SK-N-DZ (cell line): ENCODE measurements around the gene FGF21.
"Not testable (repeated sequence)": the region's sequence is repeated elsewhere in the genome, so short reads cannot be mapped to it uniquely, and the experiment has no call there.

Source experiments
- DNase-seq: peaks from one replicate; pipeline ENCODE4 v3.0.0-alpha.2; 2015; ENCODE audit warnings: low spot score

Gene FGF21

GRCh38 chr19:48751845-48752495, 3.4 kb upstream of the FGF21 start:
- no peak for DNase-seq

GRCh38 chr19:48752496-48753365, 2.6 kb upstream of the FGF21 start, which contains the start of gene FUT1:
FUT1 (minus strand) TSS chr19:48752641; CDS start chr19:48751281, 1,360 bp downstream.
- no peak for DNase-seq

DNA sequence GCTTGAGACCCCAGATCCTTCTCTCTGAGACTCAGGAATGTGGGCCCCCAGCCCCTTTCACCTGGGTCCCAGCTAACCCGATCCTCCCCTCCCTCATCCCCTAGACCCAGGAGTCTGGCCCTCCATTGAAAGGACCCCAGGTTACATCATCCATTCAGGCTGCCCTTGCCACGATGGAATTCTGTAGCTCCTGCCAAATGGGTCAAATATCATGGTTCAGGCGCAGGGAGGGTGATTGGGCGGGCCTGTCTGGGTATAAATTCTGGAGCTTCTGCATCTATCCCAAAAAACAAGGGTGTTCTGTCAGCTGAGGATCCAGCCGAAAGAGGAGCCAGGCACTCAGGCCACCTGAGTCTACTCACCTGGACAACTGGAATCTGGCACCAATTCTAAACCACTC, 463 bp downstream of the FGF21 start:
- no peak for DNase-seq

DNA sequence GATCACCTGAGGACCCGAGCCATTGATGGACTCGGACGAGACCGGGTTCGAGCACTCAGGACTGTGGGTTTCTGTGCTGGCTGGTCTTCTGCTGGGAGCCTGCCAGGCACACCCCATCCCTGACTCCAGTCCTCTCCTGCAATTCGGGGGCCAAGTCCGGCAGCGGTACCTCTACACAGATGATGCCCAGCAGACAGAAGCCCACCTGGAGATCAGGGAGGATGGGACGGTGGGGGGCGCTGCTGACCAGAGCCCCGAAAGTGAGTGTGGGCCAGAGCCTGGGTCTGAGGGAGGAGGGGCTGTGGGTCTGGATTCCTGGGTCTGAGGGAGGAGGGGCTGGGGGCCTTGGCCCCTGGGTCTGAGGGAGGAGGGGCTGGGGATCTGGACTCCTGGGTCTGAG, 888 bp downstream of the FGF21 start:
- DNase-seq: no peak

- DNase-seq: no peak
Measured at GRCh38 chr19:48756686-48757085, 1.4 kb downstream of the FGF21 start.

- DNase-seq: no peak
Measured at GRCh38 chr19:48757089-48757675, 1.9 kb downstream of the FGF21 start.

DNA sequence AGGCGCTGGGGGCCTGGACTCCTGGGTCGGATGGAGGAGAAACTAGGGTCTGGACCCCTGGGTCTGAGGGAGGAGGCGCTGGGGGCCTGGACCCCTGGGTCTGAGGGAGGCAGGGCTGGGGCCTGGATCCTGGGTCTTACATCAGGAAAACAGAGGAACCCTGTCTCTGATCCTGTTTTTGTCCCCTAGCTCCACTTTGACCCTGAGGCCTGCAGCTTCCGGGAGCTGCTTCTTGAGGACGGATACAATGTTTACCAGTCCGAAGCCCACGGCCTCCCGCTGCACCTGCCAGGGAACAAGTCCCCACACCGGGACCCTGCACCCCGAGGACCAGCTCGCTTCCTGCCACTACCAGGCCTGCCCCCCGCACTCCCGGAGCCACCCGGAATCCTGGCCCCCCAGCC, 2.4 kb downstream of the FGF21 start:
- no peak for DNase-seq

DNA sequence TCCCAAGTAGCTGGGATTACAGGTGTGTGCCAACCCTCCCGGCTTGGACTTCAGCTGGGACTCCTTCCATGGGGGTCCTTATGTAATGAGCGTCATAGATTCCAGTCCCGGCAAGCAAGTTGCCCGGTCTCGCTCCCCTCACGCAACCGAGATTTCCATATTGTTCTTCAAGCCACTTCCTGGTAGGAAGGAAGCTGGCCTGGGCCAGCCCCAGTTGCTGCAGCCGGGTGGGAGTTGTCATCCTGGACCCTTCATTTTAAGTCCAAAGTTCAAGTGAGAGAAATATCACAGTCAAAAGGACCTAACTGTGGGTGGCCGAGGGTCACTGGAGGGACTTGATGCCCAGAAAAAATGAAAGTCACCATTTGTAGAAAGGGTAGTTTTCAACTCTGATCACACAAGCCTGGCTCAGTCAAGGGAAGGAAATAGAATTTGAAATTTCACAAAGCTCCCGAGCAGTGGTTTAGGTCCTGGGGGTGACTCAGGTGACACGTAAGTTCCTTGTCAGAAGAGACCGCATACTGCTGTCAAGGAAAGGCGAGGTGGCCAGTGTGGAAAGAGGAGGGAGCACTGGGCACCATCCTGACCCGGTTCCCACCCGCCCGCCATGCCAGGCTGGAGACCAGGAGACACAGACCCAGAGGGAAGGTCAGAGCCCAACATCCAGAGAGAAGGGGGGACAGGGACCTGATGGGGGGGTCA, 5.3 kb downstream of the FGF21 start:
- DNase-seq: no peak

DNA sequence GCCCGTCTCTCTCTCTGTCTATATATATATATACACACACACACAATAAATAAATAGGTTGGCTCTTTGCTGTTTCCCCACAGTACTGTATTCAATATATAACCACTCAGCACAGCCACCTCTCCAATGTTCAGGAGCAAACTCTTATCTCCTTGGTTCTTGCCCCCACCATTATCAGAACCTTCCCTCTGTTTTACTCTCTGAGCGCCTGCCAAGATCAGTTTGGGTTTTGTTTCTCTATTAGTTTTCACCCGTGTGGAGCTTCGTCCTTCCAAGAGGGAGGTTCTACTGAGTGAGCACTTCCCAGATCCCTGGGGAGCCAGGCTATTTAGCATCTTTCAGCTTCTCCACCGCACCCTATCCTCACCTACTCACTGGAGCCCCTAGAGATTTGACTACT, 10.5 kb downstream of the FGF21 start:
- DNase-seq: not testable (repeated sequence)

DNA sequence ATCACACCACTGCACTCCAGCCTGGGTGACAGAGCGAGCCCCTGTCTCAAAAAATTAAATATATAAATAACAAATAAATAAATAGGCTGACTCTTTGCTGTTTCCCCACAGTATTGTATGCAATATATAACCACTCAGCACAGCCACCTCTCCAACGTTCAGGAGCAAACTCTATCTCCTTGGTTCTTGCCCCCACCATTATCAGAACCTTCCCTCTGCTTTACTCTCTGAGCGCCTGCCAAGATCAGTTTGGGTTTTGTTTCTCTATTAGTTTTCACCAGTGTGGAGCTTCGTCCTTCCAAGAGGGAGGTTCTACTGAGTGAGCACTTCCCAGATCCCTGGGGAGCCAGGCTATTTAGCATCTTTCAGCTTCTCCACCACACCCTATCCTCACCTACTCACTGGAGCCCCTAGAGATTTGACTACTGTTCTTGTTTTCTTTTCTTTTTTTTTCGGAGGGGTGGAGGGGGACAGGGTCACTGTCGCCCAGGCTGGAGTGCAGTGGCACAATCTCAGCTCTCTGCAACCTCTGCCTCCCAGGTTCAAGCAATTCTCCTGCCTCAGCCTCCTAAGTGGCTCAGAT, 12.9 kb downstream of the FGF21 start:
- DNase-seq: not testable (repeated sequence)

GRCh38 chr19:48768994-48769713, 13.8 kb downstream of the FGF21 start:
- DNase-seq: no peak

GRCh38 chr19:48770266-48770665, 14.9 kb downstream of the FGF21 start:
- no peak for DNase-seq

- no peak for DNase-seq
Measured at GRCh38 chr19:48770734-48771472, 15.6 kb downstream of the FGF21 start.

- no peak for DNase-seq
Measured at GRCh38 chr19:48772503-48772953, 17.2 kb downstream of the FGF21 start.

DNA sequence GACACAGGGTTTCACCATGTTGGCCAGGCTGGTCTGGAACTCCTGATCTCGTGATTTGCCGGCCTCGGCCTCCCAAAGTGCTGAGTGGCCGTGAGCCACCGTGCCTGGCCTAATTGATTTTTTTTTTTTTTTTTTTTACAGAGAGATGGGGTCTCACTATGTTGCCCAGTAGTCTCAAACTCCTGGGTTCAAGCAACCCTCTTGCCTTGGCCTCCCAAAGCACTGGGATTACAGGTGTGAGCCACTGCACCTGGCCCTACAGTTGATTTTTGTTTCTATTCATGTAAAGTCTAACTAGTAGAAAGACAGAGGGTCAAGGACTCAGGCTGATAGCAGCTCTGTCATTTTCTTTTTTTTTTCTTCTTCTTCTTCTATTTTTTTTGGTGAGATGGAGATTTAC, 21.8 kb downstream of the FGF21 start:
- DNase-seq: no peak

DNA sequence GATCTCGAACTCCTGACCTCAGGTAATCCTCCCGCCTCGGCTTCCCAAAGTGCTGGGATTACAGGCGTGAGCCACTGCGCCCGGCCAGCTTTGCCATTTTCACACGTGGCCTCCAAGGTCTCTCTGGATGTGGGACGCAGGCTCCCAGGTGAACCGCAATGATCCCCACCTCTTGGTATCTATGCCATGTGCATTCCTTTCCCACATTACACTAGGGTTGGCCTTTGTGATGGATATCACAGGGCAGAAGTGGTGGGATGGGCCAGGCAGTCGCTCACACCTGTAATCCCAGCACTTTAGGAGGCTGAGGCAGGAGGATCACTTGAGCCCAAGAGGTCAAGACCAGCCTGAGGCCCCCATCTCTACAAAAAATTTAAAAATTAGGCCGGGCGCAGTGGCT, 22.4 kb downstream of the FGF21 start:
- no peak for DNase-seq

GRCh38 chr19:48779636-48780035, 24.3 kb downstream of the FGF21 start:
- DNase-seq: no peak

DNA sequence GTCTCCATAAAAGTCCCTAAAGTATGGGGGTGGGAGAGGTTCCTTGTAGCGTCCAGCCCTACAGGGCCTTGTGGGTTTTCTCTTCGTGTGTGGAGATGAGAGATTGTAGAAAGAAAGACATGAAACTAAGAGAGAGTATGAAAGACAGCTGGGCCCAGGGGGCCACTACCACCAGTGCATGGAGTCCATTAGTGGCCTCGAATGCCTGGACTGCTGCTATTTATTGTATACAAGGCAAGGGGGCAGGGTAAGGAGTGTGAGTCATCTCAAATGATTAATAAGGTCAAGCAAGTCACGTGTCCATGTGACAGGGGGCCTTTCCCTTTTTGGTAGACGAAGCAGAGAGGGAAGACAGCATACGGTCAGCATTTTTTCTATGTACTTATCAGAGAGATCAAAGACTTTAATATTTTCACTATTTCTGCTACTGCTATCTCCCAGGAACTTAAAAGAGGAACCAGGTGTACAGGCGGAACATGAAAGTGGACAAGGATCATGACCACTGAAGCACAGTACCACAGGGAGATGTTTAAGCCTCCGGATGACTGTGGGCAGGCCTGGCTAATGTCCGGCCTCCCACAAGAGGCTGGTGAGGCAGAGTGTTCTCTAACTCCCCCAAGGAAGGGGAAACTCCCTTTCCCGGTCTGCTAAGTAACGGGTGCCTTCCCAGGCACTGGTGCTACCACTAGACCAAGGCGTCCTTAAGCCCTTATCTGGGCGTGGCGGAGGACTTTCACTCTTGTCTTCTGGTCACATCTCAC, 25.5 kb downstream of the FGF21 start:
- DNase-seq: no peak

DNA sequence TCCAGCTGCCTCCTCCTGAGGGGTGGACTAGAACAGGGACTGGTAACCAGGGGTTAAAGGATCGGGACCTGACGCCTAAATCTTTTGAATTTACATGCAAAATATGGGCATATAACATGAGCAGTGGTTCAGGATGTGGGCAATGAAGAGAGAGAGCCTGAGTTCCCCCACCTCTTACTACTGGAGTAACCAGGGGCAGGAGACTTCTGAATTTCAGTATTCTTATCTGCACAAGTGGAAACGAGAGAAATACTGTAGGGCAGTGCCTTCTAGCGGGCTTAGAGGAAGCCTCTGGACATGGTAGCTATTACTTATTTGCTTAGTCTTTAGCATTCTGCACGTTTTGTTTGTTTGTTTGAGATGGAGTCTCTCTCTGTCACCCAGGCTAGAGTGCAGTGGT, 29.2 kb downstream of the FGF21 start:
- no peak for DNase-seq
